Activated naive CD8-positive, alpha-beta T cell (primary cell): Measurements from ENCODE around the gene GLI2.

ENCODE experiments used
- H3K27ac Mint-ChIP-seq: one replicate; pipeline ENCODE4 v1.8.0; 2021; ENCODE audit warnings: mixed read lengths
- H3K27me3 Mint-ChIP-seq: one replicate; pipeline ENCODE4 v1.8.0; 2021; ENCODE audit warnings: mixed read lengths
- H3K36me3 Mint-ChIP-seq: one replicate; pipeline ENCODE4 v1.8.0; 2021; ENCODE audit warnings: mixed read lengths
- H3K4me1 Mint-ChIP-seq: one replicate; pipeline ENCODE4 v1.8.0; 2021; ENCODE audit warnings: low read depth, mixed read lengths
- H3K4me3 Mint-ChIP-seq: one replicate; pipeline ENCODE4 v1.8.0; 2021; ENCODE audit warnings: mild to moderate bottlenecking, mixed read lengths
- H3K9me3 Mint-ChIP-seq: one replicate; pipeline ENCODE4 v1.8.0; 2021; ENCODE audit warnings: low read depth, mixed read lengths

The GLI2 gene

GRCh38 chr2:120703330-120703994 lies 32.2 kb upstream of the GLI2 start:
- Mint-ChIP-seq H3K36me3 (no peaks in the 10 kb centered on the region), H3K27me3 (peaks cover 3% of the 10 kb centered on the region), H3K4me1 (no peaks in the 10 kb centered on the region), H3K4me3 (no peak overlapping the region), H3K27ac (no peak overlapping the region), H3K9me3 (no peaks in the 10 kb centered on the region)

- Mint-ChIP-seq H3K27me3 (peaks cover 3% of the 10 kb centered on the region), H3K4me1 (no peaks in the 10 kb centered on the region), H3K36me3 (no peaks in the 10 kb centered on the region), H3K27ac (no peak overlapping the region), H3K9me3 (no peaks in the 10 kb centered on the region), H3K4me3 (no peak overlapping the region)
Measured at GRCh38 chr2:120704696-120705095, 31.0 kb upstream of the GLI2 start.

- no peak overlapping the region for H3K27ac Mint-ChIP-seq
- H3K4me1 Mint-ChIP-seq = no peaks in the 10 kb centered on the region
- H3K9me3 Mint-ChIP-seq = no peaks in the 10 kb centered on the region
- H3K4me3 Mint-ChIP-seq = no peak overlapping the region
- H3K27me3 Mint-ChIP-seq = no peaks in the 10 kb centered on the region
- H3K36me3 Mint-ChIP-seq = no peaks in the 10 kb centered on the region
Measured at GRCh38 chr2:120707816-120708215, 27.9 kb upstream of the GLI2 start.

- Mint-ChIP-seq H3K36me3 (no peaks in the 10 kb centered on the region), H3K27me3 (no peaks in the 10 kb centered on the region), H3K27ac (no peak overlapping the region), H3K4me1 (no peaks in the 10 kb centered on the region), H3K4me3 (no peak overlapping the region), H3K9me3 (no peaks in the 10 kb centered on the region)
Measured at GRCh38 chr2:120708944-120709607, 26.6 kb upstream of the GLI2 start.

- Mint-ChIP-seq H3K4me1 (no peaks in the 10 kb centered on the region), H3K9me3 (no peaks in the 10 kb centered on the region), H3K4me3 (no peak overlapping the region), H3K27ac (no peak overlapping the region), H3K36me3 (no peaks in the 10 kb centered on the region), H3K27me3 (no peaks in the 10 kb centered on the region)
Measured at GRCh38 chr2:120709608-120710041, 26.0 kb upstream of the GLI2 start.

GRCh38 chr2:120710256-120710655 lies 25.4 kb upstream of the GLI2 start:
- Mint-ChIP-seq H3K4me1 (no peaks in the 10 kb centered on the region), H3K36me3 (no peaks in the 10 kb centered on the region), H3K27ac (no peak overlapping the region), H3K9me3 (no peaks in the 10 kb centered on the region), H3K27me3 (no peaks in the 10 kb centered on the region), H3K4me3 (no peak overlapping the region)

GRCh38 chr2:120711694-120712093 lies 24.0 kb upstream of the GLI2 start:
- Mint-ChIP-seq H3K4me1 (no peaks in the 10 kb centered on the region), H3K27me3 (no peaks in the 10 kb centered on the region), H3K4me3 (no peak overlapping the region)

GRCh38 chr2:120712180-120712681 lies 23.4 kb upstream of the GLI2 start:
- no peak overlapping the region for H3K27ac Mint-ChIP-seq
- H3K9me3 Mint-ChIP-seq = no peaks in the 10 kb centered on the region
- H3K36me3 Mint-ChIP-seq = no peaks in the 10 kb centered on the region
- no peaks in the 10 kb centered on the region for H3K27me3 Mint-ChIP-seq
- H3K4me3 Mint-ChIP-seq = no peak overlapping the region
- no peaks in the 10 kb centered on the region for H3K4me1 Mint-ChIP-seq

More at GRCh38 chr2:120711694-120712093, 24.0 kb upstream of the GLI2 start:
- Mint-ChIP-seq H3K9me3 (no peaks in the 10 kb centered on the region), H3K36me3 (no peaks in the 10 kb centered on the region), H3K27ac (no peak overlapping the region)

- no peaks in the 10 kb centered on the region for H3K9me3 Mint-ChIP-seq
- H3K27me3 Mint-ChIP-seq = no peaks in the 10 kb centered on the region
- H3K36me3 Mint-ChIP-seq = no peaks in the 10 kb centered on the region
- H3K4me1 Mint-ChIP-seq = no peaks in the 10 kb centered on the region
- H3K27ac Mint-ChIP-seq = no peak overlapping the region
- no peak overlapping the region for H3K4me3 Mint-ChIP-seq
Measured at GRCh38 chr2:120715353-120715752, 20.3 kb upstream of the GLI2 start.

GRCh38 chr2:120715941-120716340 lies 19.7 kb upstream of the GLI2 start:
- Mint-ChIP-seq H3K9me3 (no peaks in the 10 kb centered on the region), H3K4me1 (no peaks in the 10 kb centered on the region), H3K36me3 (no peaks in the 10 kb centered on the region), H3K27ac (no peak overlapping the region), H3K27me3 (no peaks in the 10 kb centered on the region), H3K4me3 (no peak overlapping the region)

GRCh38 chr2:120716641-120717585 lies 18.8 kb upstream of the GLI2 start:
- H3K27ac Mint-ChIP-seq = no peak overlapping the region
- no peaks in the 10 kb centered on the region for H3K27me3 Mint-ChIP-seq
- H3K4me1 Mint-ChIP-seq = no peaks in the 10 kb centered on the region
- H3K36me3 Mint-ChIP-seq = no peaks in the 10 kb centered on the region
- H3K9me3 Mint-ChIP-seq = no peaks in the 10 kb centered on the region
- H3K4me3 Mint-ChIP-seq = no peak overlapping the region

GRCh38 chr2:120719491-120719890 lies 16.2 kb upstream of the GLI2 start:
- Mint-ChIP-seq H3K27me3 (no peaks in the 10 kb centered on the region), H3K4me3 (no peak overlapping the region), H3K36me3 (no peaks in the 10 kb centered on the region), H3K27ac (no peak overlapping the region), H3K9me3 (no peaks in the 10 kb centered on the region), H3K4me1 (no peaks in the 10 kb centered on the region)

- no peaks in the 10 kb centered on the region for H3K36me3 Mint-ChIP-seq
- H3K4me3 Mint-ChIP-seq = no peak overlapping the region
- H3K27me3 Mint-ChIP-seq = no peaks in the 10 kb centered on the region
- no peaks in the 10 kb centered on the region for H3K9me3 Mint-ChIP-seq
- H3K27ac Mint-ChIP-seq = no peak overlapping the region
- no peaks in the 10 kb centered on the region for H3K4me1 Mint-ChIP-seq
Measured at GRCh38 chr2:120720231-120720630, 15.4 kb upstream of the GLI2 start.

GRCh38 chr2:120720746-120721375 lies 14.8 kb upstream of the GLI2 start:
- no peak overlapping the region for H3K4me3 Mint-ChIP-seq
- H3K36me3 Mint-ChIP-seq = no peaks in the 10 kb centered on the region
- no peaks in the 10 kb centered on the region for H3K9me3 Mint-ChIP-seq
- H3K27me3 Mint-ChIP-seq = no peaks in the 10 kb centered on the region
- no peaks in the 10 kb centered on the region for H3K4me1 Mint-ChIP-seq
- no peak overlapping the region for H3K27ac Mint-ChIP-seq

GRCh38 chr2:120722246-120722567 lies 13.5 kb upstream of the GLI2 start:
- peaks cover 1% of the 10 kb centered on the region for H3K27me3 Mint-ChIP-seq
- H3K27ac Mint-ChIP-seq = no peak overlapping the region
- H3K9me3 Mint-ChIP-seq = peaks cover 5% of the 10 kb centered on the region
- no peaks in the 10 kb centered on the region for H3K36me3 Mint-ChIP-seq
- H3K4me3 Mint-ChIP-seq = no peak overlapping the region
- no peaks in the 10 kb centered on the region for H3K4me1 Mint-ChIP-seq
